ENCODE data around the gene IGFLR1. TPM values are rescaled to one million over a fixed set of nuclear protein-coding genes. Genes with fewer than 3 reads are reported as not detected.

Gene IGFLR1
- total and polyA plus RNA-seq, 9 of the 15 experiments (the other 6 are each of a cell fraction or from before 2014, with no cell fraction given) = 1.0 to 14.3 (median 4.6) TPM

- peak; percentile 67 for TF ChIP-seq AFF4 (CRISPR knock-in tag; IDR thresholded peaks at IDR 0.05)
- TF ChIP-seq RAD21 (CRISPR knock-in tag; conservative IDR thresholded peaks at IDR 0.05 in 1 of 2, IDR thresholded peaks at IDR 0.05 in 1 of 2) = peak; percentile 89 to 94
- TF ChIP-seq ZNF592 (IDR thresholded peaks at IDR 0.05) = peak; percentile 18; the same call in 1 of the 2 replicates
- TF ChIP-seq FOXO4 (CRISPR knock-in tag; IDR thresholded peaks at IDR 0.05) = no peak
- peak; percentile 51; the same call in 1 of the 2 replicates for TF ChIP-seq DMBX1 (CRISPR knock-in tag; IDR thresholded peaks at IDR 0.05; ENCODE audit: borderline replicate concordance)
- TF ChIP-seq ZNF655 (CRISPR knock-in tag; IDR thresholded peaks at IDR 0.05) = no peak
- TF ChIP-seq DPF2 (IDR thresholded peaks at IDR 0.05) = peak; percentile 39; the same call in 1 of the 2 replicates
These were observed 25.2 kb downstream of the IGFLR1 start (continued) for GRCh38 chr19:35716801-35717664.
